Endothelial cell of hepatic sinusoid (primary cell): ENCODE results near the gene RPL15.

Source experiments
- in situ Hi-C: cut with HindIII; loops from 2 replicates; pipeline ENCODE4 v1.10.0; 2017; ENCODE audit warnings: low sequenced_read_pairs

Gene RPL15

DNA sequence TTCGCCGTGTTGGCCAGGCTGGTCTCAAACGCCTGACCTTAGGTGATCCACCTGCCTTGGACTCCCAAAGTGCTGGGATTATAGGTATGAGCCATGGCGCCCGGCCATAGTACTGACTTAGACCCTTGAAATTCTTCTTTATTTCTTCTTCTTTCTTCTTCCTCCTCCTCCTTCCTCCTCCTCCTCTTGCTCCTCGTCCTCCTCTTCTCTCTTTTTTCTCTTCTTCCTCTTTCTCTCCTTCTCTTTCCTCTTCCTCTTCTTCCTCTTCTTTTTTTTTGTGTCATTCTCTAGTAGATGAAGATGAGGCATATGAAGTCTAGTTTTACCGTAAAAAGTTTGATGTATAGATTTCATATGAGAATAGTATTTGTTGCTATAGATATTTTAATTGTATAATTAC is 9.3 kb downstream of the RPL15 start:
- in situ Hi-C loops, result no loop called here

DNA sequence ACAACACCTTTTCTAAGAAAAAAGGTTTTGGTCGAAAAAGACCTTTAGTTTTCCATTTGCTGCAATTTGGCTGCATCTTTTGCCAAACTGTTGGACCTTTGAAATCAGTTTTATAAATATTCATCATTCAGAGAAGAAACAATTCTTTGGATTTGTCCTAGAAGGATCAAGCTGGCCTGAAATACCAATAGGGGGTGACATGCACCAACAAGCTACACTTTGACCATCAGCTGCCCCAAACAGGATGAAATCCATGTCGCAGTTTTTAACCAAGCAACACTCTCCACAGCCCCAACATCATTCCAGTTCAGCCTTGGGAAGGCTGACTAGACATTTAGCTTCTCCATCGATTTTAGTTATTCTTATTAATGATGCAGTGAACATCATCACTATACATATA is 9.8 kb downstream of the RPL15 start:
- in situ Hi-C loops, result no loop called here

DNA sequence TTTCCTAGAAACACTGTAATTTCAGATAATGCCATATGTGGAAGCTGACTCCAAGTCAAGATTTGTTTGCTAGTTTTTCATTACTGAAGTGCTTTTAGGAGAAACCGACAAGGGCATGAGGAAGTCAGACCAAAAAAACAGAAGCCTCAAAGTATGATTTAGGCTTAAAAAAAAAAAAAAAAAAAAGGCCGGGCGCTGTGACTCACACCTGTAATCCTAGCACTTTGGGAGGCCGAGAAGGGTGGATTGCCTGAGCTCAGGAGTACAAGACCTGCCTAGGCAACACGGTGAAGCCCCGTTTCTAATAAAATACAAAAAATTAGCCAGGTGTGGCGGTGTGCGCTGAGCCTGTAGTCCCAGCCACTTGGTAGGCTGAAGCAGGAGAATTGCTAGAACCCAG is 11.6 kb downstream of the RPL15 start:
- in situ Hi-C loops, result no loop called here

DNA sequence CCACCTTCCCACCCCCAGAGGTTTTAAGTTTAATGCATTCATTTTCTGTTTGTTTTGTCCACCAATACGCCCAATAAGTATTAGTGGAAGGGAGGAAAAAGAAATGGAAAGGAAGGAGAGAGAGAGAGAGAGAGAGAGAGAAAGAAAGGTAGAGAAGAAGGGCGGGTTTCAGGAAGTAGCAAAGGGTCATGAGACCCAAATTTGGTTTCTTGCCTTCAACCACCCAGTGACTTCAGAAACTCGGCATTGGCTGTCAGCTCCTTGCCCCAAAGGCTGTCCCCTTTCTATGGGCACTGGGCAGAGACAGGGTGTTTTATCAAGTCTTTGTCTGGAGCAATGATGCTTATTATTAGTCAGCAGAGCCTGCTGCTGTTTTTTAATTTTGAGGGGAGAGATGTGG is 14.7 kb downstream of the RPL15 start:
- in situ Hi-C loops, result no loop called here

DNA sequence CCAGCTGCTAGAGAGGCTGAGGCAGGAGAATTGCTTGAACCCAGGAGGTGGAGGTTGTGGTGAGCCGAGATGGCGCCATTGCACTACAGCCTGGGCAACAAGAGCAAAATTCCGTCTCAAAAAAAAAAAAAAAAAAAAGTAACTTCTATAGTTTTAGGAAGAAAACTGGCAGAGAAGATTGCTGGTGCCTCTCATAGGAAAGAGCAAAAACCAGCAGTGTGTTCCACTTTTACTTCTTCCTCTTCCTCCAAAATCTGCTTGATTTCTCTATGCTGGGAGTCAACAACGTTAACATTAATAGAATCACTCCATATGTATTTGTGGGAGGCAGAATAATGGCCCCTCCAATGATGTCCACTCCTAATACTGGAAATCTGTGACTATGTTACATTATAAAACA is 15.6 kb downstream of the RPL15 start:
- in situ Hi-C loops, result no loop called here

DNA sequence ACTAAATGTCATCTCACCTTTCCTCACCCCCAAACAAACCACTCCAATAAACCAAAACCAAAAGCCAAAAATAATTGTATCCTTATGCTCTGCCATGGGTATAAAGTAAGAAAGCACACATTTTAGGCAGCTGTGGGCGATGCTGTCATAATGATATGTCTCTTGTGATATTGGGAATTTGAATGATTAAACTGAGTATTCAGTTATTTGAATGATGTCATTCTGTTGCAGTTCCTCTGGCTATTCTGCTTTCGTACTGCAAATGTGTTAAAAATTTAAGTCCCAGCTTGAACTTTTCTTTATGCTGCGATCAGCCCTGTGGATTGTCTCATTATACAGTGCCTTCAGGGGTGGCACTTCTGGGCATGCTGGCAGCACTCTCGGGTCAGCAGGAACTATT is 17.3 kb downstream of the RPL15 start:
- in situ Hi-C loops, result no loop called here

DNA sequence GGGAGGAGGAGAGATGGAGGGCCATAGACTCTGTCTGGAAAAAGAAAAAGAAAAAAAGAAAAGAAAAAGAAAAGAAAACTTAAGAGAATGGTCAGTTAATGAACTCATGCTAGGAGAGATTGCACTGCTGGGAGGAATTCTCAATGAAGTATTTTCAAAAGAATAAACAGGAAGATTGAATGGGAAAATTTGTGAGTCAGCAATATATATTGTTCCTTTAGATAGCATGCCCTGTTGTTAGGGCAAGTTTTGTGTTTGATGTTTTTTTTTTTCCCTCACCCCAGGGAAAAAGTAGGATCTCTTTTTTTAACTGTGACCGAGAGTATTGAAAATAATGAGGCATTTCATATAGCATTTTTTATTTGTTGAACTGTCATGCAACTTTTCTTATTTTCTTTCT is 20.4 kb downstream of the RPL15 start:
- in situ Hi-C loops, result no loop called here

DNA sequence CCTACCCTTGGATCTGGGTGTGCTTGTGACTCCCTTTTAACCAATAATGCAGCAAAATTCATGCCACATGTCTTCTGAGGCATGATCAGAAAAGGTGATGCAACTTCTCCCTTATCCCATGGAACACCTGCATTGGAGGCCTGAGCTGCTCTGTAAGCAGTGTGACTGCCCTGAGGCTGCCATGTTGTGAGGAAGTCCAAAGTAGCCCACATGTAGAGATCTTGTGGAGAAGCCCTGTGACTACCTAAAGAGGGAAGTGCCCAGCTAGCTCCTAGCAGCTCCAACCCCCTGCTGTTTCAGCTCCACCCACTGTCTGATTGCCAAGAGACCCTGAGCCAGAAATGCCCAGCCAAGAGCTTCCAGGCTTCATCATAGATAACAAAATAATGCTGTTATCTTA is 21.8 kb downstream of the RPL15 start:
- in situ Hi-C loops, result no loop called here

DNA sequence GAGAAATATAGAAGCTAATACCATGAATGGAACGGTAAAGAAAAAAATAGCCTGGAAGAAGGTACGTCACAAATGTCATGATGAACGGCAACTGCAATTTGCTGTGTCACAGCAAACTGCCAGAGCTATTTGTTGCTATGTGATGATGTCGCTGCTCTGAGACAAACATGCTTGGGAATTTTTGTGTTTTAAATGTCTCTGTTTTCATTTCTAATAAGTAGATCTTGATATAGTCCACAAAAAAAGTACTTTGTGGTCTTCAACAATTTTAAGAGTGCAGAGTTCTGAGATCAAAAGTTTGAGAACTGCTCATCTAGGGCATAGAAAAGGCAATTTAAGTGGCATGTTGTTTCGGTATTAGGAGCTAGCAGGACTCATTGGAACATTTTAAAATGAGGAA is 23.8 kb downstream of the RPL15 start:
- in situ Hi-C loops, result no loop called here

DNA sequence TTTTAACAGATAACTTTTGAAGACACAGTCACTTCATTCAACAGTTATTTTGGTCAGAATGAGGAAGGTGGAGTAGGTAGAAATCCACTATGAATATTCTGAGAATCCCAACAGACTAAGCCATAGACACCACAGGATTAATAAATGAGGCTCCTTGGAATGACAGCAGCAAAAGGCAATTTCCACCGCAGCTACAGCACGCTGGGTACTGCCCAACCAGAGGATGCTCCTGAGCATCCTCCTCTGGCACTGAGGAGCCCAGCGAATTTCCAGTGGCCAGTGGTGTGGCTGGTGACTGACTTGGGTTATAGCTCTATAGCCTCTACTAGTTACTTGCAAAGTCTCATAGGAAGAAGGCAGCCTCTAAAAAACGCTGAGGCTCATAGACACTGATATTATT is 24.5 kb downstream of the RPL15 start:
- in situ Hi-C loops, result no loop called here

DNA sequence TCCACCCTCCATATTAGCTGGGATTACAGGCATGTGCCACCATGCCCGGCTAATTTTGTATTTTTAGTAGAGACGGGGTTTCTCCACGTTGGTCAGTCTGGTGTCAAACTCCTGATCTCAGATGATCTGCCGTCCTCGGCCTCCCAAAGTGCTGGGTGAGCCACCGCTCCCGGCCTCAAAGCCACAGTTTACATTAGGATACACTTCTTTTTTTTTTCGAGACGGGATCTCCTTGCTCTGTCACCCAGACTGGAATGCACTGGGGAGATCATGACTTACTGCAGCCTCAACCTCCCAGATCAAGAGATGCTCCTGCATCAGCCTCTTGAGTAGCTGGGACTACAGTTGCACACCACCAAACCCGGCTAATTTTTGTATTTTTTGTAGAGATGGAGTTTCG is 25.6 kb downstream of the RPL15 start:
- in situ Hi-C loops, result no loop called here

DNA sequence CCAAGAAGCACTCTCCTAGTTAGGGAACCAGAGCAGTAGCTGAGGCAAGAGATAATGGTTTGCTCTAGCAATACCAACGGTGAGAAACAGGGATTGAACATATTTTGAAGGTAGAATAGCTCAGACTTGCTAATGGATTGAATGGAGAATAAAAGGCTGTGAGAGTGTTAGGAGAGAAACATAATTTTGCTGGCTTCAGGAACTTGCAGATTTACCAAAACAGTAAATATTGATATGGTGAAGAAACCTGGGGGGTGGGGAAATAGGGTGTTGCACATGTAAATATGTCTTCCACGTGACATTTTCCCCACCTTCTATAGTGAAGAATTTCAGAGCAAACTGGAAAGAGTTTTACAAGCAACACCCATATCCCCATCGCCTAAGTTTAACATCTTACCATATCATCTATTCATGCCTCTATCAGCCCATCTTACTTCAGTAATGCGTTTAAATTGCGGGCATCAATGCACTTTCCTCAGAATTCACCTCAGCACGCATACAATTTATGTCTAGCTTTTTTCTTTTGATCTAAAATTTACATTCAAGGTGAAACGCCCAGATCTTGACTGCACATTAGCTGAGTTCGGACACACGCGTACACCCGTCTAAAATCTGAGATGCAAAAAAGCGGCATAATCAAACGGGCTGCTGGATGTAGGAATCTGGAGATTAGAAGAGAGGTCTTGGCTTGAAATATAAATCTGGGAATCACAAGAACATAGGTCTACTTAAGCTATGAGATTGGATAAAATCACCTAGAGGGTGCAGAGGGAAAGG is 27.3 kb downstream of the RPL15 start:
- in situ Hi-C loops, result no loop called here

DNA sequence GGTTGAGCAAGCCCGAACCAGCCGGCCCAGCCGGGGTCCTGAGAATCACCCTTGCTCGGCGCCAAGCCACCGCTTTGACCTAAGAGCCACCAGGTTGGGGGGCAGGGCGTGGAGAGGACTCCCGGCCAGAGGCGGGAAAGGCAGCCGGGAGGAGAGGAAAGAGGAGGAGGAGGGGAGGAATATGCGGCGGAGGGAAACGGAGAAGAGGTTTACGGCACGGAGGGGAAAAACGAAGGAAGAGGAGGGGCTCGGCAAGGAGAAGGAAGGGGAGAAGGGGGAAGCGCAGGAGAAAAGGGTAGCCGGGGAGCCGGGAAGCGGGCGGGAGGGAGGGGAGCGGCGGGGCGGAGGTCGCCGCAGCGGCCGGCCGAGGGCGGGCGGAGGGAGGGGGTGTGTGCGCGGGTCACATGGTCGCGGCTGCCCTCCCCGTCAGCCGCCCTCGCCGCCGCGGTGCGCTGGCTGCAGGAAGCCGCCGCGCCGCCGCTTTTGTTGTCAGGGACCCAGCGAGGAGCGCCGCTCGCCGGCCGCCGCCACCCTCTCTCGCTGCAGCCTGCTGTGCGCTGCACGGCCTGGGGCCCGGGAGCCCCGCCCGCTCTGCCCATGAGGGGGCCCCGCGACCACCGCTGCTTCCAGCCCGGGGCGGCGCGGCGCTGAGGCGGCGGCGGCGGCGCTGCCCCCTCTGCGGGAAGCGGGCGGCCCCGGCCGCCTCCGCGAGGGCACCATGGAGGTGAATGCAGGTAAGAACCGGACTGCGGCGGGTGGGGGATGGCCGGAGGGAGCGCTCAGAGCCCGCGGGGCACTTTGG is 28.1 kb downstream of the RPL15 start, which contains the start of gene NR1D2:
Gene NR1D2, plus strand, starts transcription at position 426 of the 802 bp plus-strand sequence. Its CDS starts 293 bp downstream, at position 719.
- in situ Hi-C loops, result no loop called here

DNA sequence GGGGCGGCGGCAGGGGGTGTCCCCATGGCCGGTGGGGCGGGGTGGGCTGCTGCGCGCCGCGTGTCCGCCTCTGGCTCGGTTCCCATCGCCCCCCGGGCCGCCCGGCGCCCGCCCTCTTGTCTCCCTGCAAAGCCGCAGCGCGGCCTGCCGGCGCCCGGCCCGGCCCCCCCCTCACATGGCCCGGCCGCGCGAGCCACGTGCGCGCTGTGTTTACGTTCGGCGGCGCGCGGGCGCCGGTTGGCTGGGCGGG is 28.7 kb downstream of the RPL15 start:
- in situ Hi-C loops, result no loop called here

DNA sequence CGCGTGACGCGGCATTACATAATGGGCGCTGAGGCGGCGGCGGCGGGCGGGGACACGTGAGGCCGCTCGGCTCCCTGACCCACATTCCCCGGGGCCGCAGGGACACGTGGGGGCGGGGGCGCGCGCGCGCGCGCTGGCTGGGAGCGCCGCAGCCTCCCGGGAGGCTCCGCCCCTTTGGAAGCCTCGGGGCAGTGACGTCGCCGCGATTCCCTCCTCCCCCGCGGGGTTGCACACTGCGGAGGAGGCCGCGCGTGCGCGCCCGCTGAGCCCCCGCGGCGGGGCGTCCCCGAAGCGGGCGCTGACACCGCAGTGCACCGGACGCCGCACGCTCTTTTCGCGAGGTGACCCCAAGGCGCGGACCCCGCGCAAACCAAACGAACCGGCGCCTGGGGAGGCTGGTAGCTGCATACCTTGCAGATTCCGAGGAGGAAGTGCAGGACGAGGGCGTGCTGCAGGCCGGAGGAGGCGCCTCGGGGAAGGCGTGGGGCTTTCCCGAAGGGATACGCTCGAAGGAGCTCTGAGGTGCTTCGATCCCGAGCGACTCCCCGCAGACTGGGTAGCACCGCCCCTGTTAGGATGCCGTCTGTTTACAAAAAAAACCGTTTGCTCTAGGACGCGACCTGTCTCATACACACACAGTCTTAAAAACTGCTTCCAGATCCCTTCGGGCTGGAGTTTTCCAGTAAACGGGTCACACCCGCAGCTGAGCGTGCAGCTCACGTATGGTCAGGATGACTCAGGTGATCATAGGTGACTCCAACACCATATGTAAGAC is 29.2 kb downstream of the RPL15 start:
- in situ Hi-C loops, result no loop called here

DNA sequence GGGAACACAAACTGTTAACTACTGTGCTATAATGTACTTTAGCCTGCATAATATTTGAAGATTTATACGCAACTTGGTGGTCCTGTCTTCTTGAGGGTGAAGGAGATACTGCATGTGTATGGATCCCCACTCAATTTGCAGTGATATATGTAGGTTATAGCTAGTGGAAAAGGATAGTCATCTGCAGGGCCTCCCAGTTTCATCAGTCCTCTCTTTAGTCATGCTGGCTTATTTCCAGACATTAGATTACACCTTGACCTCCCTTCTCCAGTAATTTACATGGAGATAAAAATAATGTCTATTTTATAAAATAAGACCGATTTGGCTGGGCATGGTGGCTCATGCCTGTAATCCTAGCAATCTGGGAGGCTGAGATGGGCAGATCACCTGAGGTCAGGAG is 31.8 kb downstream of the RPL15 start:
- in situ Hi-C loops, result no loop called here

DNA sequence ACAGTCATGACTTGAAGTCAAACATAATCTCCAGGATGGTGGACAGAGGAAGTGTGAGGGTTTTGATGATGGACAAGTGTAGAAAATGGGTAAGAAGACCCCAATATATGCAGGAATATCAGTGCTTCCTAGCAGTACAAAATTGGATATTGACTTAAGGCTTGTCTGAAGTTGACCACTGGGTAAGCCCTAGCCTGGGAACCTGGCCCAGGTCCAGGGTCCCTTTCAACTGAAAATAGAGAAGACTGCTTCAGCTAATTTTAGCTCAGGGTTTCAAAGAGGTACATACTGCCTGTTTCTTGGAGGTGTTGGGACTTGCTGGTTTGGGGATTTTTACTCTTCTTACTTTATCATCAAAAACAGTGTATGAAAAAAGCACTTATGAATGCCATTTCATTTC is 32.9 kb downstream of the RPL15 start:
- in situ Hi-C loops, result loop anchor here (5.0 kb wide), 1 partner anchor 82 kb away; no protein-coding TSS in a partner anchor

DNA sequence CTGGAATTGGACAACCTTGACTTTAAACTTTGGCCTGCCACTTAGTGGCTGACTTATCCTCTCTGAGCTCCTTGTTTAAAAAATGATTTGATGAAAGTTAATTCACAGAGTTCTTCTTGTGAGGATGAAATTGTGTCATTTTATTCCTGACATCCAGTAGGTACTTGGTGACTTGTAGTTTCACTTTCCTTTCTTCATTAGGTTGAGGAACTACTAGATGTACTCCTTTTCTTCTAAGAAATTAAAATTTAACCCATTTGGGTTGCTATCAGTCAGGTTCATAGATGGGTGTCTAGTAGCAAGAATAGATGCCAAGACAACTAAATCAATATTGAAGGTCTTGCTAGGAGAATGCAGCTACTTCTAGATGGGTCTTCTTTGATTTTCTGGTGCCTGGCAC is 33.4 kb downstream of the RPL15 start:
- in situ Hi-C loops, result loop anchor here (5.0 kb wide), 1 partner anchor 83 kb away; no protein-coding TSS in a partner anchor

DNA sequence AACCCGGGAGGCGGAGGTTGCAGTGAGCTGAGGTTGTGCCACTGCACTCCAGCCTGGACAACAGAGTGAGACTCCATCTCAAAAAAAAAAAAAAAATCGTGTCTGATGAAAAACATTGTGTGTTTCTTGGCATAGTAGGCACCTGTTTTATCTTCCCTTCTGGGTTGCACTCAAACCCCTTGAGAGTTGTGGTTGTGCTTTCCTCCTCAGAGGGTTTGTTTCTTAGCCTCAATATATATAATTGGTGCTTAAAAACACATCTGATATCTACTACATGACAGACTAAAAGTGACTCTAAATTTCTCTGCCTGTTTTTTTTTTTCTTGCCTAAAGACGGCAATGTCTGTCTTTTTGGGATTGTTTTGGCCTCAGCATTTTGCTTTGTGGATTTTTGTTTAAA is 35.7 kb downstream of the RPL15 start:
- in situ Hi-C loops, result loop anchor here (5.0 kb wide), 1 partner anchor 85 kb away; no protein-coding TSS in a partner anchor

DNA sequence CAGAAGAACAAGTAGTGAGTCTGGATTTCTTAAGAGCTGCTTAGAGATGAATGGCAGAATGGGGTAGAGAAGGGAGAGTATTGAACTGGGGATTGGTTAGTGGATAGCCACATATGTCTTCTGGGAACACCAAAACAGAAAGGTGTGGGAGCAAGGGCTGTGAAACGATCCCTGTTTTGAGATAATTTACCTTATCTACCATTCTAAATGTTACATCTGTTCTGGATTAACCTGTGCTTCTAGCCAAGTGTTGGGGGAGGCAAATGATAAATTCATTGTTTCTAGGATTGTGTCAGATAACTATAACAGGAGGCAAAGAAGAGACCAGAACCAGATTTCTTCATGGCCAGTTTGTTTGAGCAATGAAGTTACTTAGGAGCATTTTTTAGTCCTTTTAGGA is 36.6 kb downstream of the RPL15 start:
- in situ Hi-C loops, result loop anchor here (5.0 kb wide), 1 partner anchor 86 kb away; no protein-coding TSS in a partner anchor

DNA sequence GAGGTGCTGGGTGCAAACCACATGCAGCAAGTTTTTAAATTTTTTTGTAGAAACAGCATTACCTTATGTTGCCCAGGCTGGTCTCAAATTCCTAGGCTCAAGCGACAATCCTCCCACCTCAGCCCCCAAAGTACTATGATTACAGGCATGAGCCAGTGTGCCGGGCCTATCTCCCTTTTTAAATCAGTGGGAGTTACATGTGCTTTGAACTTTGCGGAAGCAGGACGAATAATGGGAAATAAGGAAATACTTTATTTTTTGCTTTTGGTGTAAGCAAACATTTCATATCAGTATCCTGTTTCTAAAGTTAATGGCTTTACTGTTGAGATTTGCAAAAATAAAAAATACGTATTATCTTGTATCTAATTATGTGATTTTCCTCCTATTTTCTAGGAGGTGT is 37.2 kb downstream of the RPL15 start:
- in situ Hi-C loops, result loop anchor here (5.0 kb wide), 1 partner anchor 87 kb away; no protein-coding TSS in a partner anchor
